MG63 (cell line): ENCODE results near the gene TAF12. TPM values are rescaled to one million over a fixed set of nuclear protein-coding genes. Genes with fewer than 3 reads are reported as not detected.
"Not testable (repeated sequence)": the region's sequence is repeated elsewhere in the genome, so short reads cannot be mapped to it uniquely, and the experiment has no call there.

Experiments used
- DNase-seq: peaks from one replicate; pipeline ENCODE4 v3.0.0-alpha.2; 2020
- H3K27me3 ChIP-seq: fragments of 250-450 bp; sonication (Bioruptor Pico); 2 replicates; pipeline ENCODE4 v1.5.1; 2020; ENCODE audit warnings: mild to moderate bottlenecking, moderate library complexity
- H3K36me3 ChIP-seq: fragments of 250-450 bp; sonication (Bioruptor Pico); 2 replicates; pipeline ENCODE4 v1.5.1; 2020; ENCODE audit warnings: mild to moderate bottlenecking, moderate library complexity
- H3K4me3 ChIP-seq: fragments of 250-450 bp; sonication (Bioruptor Pico); 2 replicates; pipeline ENCODE4 v1.5.1; 2020; ENCODE audit warnings: mild to moderate bottlenecking, moderate library complexity
- H3K9me3 ChIP-seq: fragments of 250-450 bp; sonication (Bioruptor Pico); 2 replicates; pipeline ENCODE4 v1.5.1; 2020; ENCODE audit warnings: mild to moderate bottlenecking, moderate library complexity
- total RNA-seq: library from RNA; depleted of rRNA; stranded (reverse); fragments of >200 nt; shearing (Covaris generic); gene quantifications from 2 replicates; pipeline ENCODE4 v1.2.3, GENCODE V29; 2014; ENCODE audit warnings: low replicate concordance; rRNA removed

The TAF12 gene
- total RNA-seq, 1 experiment from 2014 or later: 33.3 TPM

- H3K4me3 ChIP-seq, H3K27me3 ChIP-seq, DNase-seq, H3K9me3 ChIP-seq: not testable (repeated sequence)
- H3K36me3 ChIP-seq: peaks cover 42% of the 10 kb centered on the region
Measured at GRCh38 chr1:28572891-28573290, 70.0 kb downstream of the TAF12 start.

GRCh38 chr1:28571911-28572310 is 71.0 kb downstream of the TAF12 start:
- no peak for DNase-seq
- peaks cover 38% of the 10 kb centered on the region for H3K36me3 ChIP-seq
- no peaks in the 10 kb centered on the region for H3K27me3 ChIP-seq
- no peak overlapping the region for H3K4me3 ChIP-seq
- H3K9me3 ChIP-seq: no peaks in the 10 kb centered on the region

GRCh38 chr1:28566931-28567330 is 75.9 kb downstream of the TAF12 start:
- Histone ChIP-seq H3K36me3 (peaks cover 44% of the 10 kb centered on the region), H3K4me3 (no peak overlapping the region), H3K27me3 (no peaks in the 10 kb centered on the region), H3K9me3 (no peaks in the 10 kb centered on the region)
- no peak for DNase-seq

- DNase-seq: no peak
- Histone ChIP-seq H3K27me3 (no peaks in the 10 kb centered on the region), H3K4me3 (no peak overlapping the region), H3K9me3 (no peaks in the 10 kb centered on the region), H3K36me3 (peaks cover 41% of the 10 kb centered on the region)
Measured at GRCh38 chr1:28565726-28566125, 77.1 kb downstream of the TAF12 start.

- no peak for DNase-seq
- Histone ChIP-seq H3K36me3 (peaks cover 44% of the 10 kb centered on the region), H3K4me3 (no peak overlapping the region), H3K27me3 (no peaks in the 10 kb centered on the region), H3K9me3 (no peaks in the 10 kb centered on the region)
Measured at GRCh38 chr1:28565040-28565439, 77.8 kb downstream of the TAF12 start.

GRCh38 chr1:28564310-28564709 is 78.6 kb downstream of the TAF12 start:
- no peaks in the 10 kb centered on the region for H3K9me3 ChIP-seq
- no peak for DNase-seq
- peaks cover 50% of the 10 kb centered on the region for H3K36me3 ChIP-seq
- H3K27me3 ChIP-seq: no peaks in the 10 kb centered on the region
- H3K4me3 ChIP-seq: no peak overlapping the region

- Histone ChIP-seq H3K27me3 (no peaks in the 10 kb centered on the region), H3K9me3 (no peaks in the 10 kb centered on the region), H3K36me3 (peaks cover 57% of the 10 kb centered on the region), H3K4me3 (no peak overlapping the region)
- no peak for DNase-seq
Measured at GRCh38 chr1:28560886-28561285, 82.0 kb downstream of the TAF12 start.

Other genes starting within 250 kb of the TAF12 start
- gene RCC1, start 137.0 kb downstream of the TAF12 start, total RNA-seq: 116 and 153 TPM in 2 replicates
- gene TRNAU1AP, start 90.0 kb downstream of the TAF12 start, total RNA-seq: 9.7 and 11.2 TPM in 2 replicates
- gene RAB42, start 50.8 kb downstream of the TAF12 start, total RNA-seq: 12.5 and 14.1 TPM in 2 replicates
- gene RNU11, start 5.5 kb upstream of the TAF12 start, total RNA-seq: not detected in 2 replicates
- gene GMEB1, start 25.7 kb upstream of the TAF12 start, total RNA-seq: 4.3 and 7.8 TPM in 2 replicates
- 72.2 and 95.0 TPM in 2 replicates for gene YTHDF2, start 93.9 kb upstream of the TAF12 start, total RNA-seq
- under 0.01 and 0.05 TPM in 2 replicates for gene OPRD1, start 169.1 kb upstream of the TAF12 start, total RNA-seq